Neutrophil (primary cell): ENCODE results near the gene KIAA0825.

Experiments
- H3K27ac ChIP-seq: fragments of 200-600 bp; sonication (generic); 2 replicates; pipeline ENCODE4 v1.5.1; 2016; ENCODE audit warnings: mild to moderate bottlenecking, moderate library complexity
- H3K27me3 ChIP-seq: fragments of 200-600 bp; sonication (generic); 2 replicates; pipeline ENCODE4 v1.6.0; 2016; ENCODE audit warnings: mild to moderate bottlenecking
- H3K36me3 ChIP-seq: fragments of 200-600 bp; sonication (generic); 2 replicates; pipeline ENCODE4 v1.5.1; 2017
- H3K4me1 ChIP-seq, 2 experiments: fragments of 200-600 bp in 1 of 2; sonication (generic) in 1 of 2; 1 replicate in 1 of 2; 2 replicates in 1 of 2; pipeline versions ENCODE4 v1.5.1 to v1.6.1; 2013 to 2016; ENCODE audit warnings: low read depth in 1 of 2, low read length in 1 of 2, mild to moderate bottlenecking in 1 of 2, moderate library complexity in 1 of 2; ENCODE audit not compliant: control insufficient read depth in 1 of 2, insufficient read depth in 1 of 2
- H3K4me3 ChIP-seq, 2 experiments: fragments of 200-600 bp in 1 of 2; sonication (generic) in 1 of 2; 1 replicate in 1 of 2; 2 replicates in 1 of 2; pipeline ENCODE4 v1.5.1; 2013 to 2016; ENCODE audit warnings: low read depth in 1 of 2, low read length in 1 of 2, mild to moderate bottlenecking in 1 of 2, moderate library complexity in 1 of 2
- H3K9me3 ChIP-seq: fragments of 200-600 bp; sonication (generic); 2 replicates; pipeline ENCODE4 v1.5.1; 2016
- CTCF ChIP-seq: fragments of 200-600 bp; sonication (generic); IDR thresholded peaks from 2 replicates; pipeline ENCODE4 v1.5.1; 2016; ENCODE audit warnings: antibody characterized with exemption

KIAA0825 gene

GRCh38 chr5:94618493-94619328, at the start of gene KIAA0825, which contains the start of gene SLF1:
Gene KIAA0825 (minus strand): TSS chr5:94618604. CDS start chr5:94537126, 81,478 bp downstream.
Gene SLF1 (plus strand): TSS chr5:94618669. CDS start chr5:94628811, 10,142 bp downstream.
- H3K27ac ChIP-seq: peak within 1 kb of the TSS; percentile 87
- H3K9me3 ChIP-seq: no peaks in the 10 kb centered on the region
- peaks cover 31% of the 10 kb centered on the region in 2 experiments for H3K4me1 ChIP-seq
- no peak for TF ChIP-seq CTCF
- H3K36me3 ChIP-seq: no peaks in the 10 kb centered on the region
- H3K4me3 ChIP-seq: peak within 1 kb of the TSS; percentile 91 to 95
- no peaks in the 10 kb centered on the region for H3K27me3 ChIP-seq

GRCh38 chr5:94667937-94668336, 49.5 kb upstream of the KIAA0825 start:
- Histone ChIP-seq H3K27me3 (no peaks in the 10 kb centered on the region), H3K4me3 (no peak overlapping the region), H3K27ac (no peak overlapping the region), H3K4me1 (no peaks in the 10 kb centered on the region), H3K36me3 (peaks cover 16% of the 10 kb centered on the region), H3K9me3 (no peaks in the 10 kb centered on the region)
- TF ChIP-seq CTCF: no peak

GRCh38 chr5:94661086-94661485, 42.7 kb upstream of the KIAA0825 start:
- Histone ChIP-seq H3K27me3 (no peaks in the 10 kb centered on the region), H3K4me1 (no peaks in the 10 kb centered on the region), H3K27ac (no peak overlapping the region), H3K36me3 (peaks cover 20% of the 10 kb centered on the region), H3K9me3 (no peaks in the 10 kb centered on the region), H3K4me3 (no peak overlapping the region)
- no peak for TF ChIP-seq CTCF

- no peaks in the 10 kb centered on the region for H3K9me3 ChIP-seq
- H3K4me1 ChIP-seq: no peaks in the 10 kb centered on the region
- no peak overlapping the region for H3K4me3 ChIP-seq
- H3K27ac ChIP-seq: no peak overlapping the region
- H3K36me3 ChIP-seq: peaks cover 17% of the 10 kb centered on the region
- no peaks in the 10 kb centered on the region for H3K27me3 ChIP-seq
- TF ChIP-seq CTCF: no peak
Observed at GRCh38 chr5:94660506-94660905, 42.1 kb upstream of the KIAA0825 start.

- TF ChIP-seq CTCF: no peak
- no peaks in the 10 kb centered on the region for H3K4me1 ChIP-seq
- H3K27me3 ChIP-seq: no peaks in the 10 kb centered on the region
- H3K27ac ChIP-seq: no peak overlapping the region
- peaks cover 4% of the 10 kb centered on the region for H3K36me3 ChIP-seq
- H3K9me3 ChIP-seq: no peaks in the 10 kb centered on the region
- no peak overlapping the region for H3K4me3 ChIP-seq
Observed at GRCh38 chr5:94658272-94658671, 39.9 kb upstream of the KIAA0825 start.
